Effector memory CD4-positive, alpha-beta T cell (primary cell): ENCODE data around the gene CAPN11.

Experiments used
- DNase-seq, 3 donors: peaks; one replicate each; pipeline ENCODE4 v3.0.0-alpha.2; 2020
- H3K27ac ChIP-seq: 2 replicates; pipeline ENCODE4 v1.7.0; 2013; ENCODE audit warnings: mild to moderate bottlenecking, low read length, moderate library complexity; ENCODE audit not compliant: insufficient read depth, poor library complexity, severe bottlenecking
- H3K27me3 ChIP-seq: replicated peaks from 2 replicates; pipeline ENCODE4 v1.7.0; 2013; ENCODE audit warnings: mild to moderate bottlenecking, low read length; ENCODE audit not compliant: insufficient read depth, control insufficient read depth, poor library complexity, severe bottlenecking
- H3K36me3 ChIP-seq: 2 replicates; pipeline ENCODE4 v1.7.0; 2013; ENCODE audit warnings: mild to moderate bottlenecking, low read length, moderate library complexity; ENCODE audit not compliant: control insufficient read depth, insufficient read depth
- H3K4me1 ChIP-seq: 2 replicates; pipeline ENCODE4 v1.7.0; 2013; ENCODE audit warnings: low read length, mild to moderate bottlenecking; ENCODE audit not compliant: control insufficient read depth, insufficient read depth, poor library complexity, severe bottlenecking
- H3K4me3 ChIP-seq: 2 replicates; pipeline ENCODE4 v1.7.0; 2013; ENCODE audit warnings: low read length, low read depth, mild to moderate bottlenecking; ENCODE audit not compliant: insufficient read depth, poor library complexity, severe bottlenecking
- H3K9me3 ChIP-seq: 2 replicates; pipeline ENCODE4 v1.7.0; 2013; ENCODE audit warnings: mild to moderate bottlenecking, low read length, moderate library complexity; ENCODE audit not compliant: control insufficient read depth

The CAPN11 gene

GRCh38 chr6:44220913-44221290 lies 62.3 kb downstream of the CAPN11 start:
- Histone ChIP-seq H3K9me3 (no peaks in the 10 kb centered on the region), H3K27me3 (peaks cover 4% of the 10 kb centered on the region), H3K4me1 (peaks cover 18% of the 10 kb centered on the region), H3K36me3 (no peaks in the 10 kb centered on the region), H3K27ac (no peak overlapping the region), H3K4me3 (no peak overlapping the region)
- no peak for DNase-seq

GRCh38 chr6:44221291-44221960 lies 62.8 kb downstream of the CAPN11 start:
- H3K9me3 ChIP-seq, result no peaks in the 10 kb centered on the region
- H3K36me3 ChIP-seq, result no peaks in the 10 kb centered on the region
- H3K4me1 ChIP-seq, result peaks cover 18% of the 10 kb centered on the region
- H3K27me3 ChIP-seq, result peaks cover 4% of the 10 kb centered on the region
- H3K4me3 ChIP-seq, result no peak overlapping the region
- peak; percentile 45 to 66 (median 53) for DNase-seq
- no peak overlapping the region for H3K27ac ChIP-seq

DNA sequence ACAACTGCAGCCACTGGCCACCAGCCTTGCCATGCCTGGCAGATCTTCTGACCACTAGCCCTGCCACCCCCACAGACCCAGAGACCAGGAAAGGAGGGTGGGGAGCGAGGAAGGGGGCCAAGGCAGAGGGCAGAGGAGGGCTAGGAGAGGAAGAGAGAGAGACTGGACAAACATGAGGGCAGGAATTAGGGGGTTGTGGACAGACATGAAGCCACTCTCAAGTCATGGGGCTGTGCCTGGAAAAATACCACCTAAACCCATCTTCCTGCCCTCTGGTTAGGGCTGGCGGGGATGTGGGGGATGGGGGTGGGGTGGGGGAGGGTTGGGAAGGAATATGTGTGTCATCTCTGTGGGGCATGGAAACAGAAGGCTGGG lies 63.3 kb downstream of the CAPN11 start:
- Histone ChIP-seq H3K4me3 (no peak overlapping the region), H3K9me3 (no peaks in the 10 kb centered on the region), H3K36me3 (no peaks in the 10 kb centered on the region), H3K27me3 (peaks cover 4% of the 10 kb centered on the region), H3K27ac (no peak overlapping the region), H3K4me1 (peaks cover 18% of the 10 kb centered on the region)
- no peak for DNase-seq

DNA sequence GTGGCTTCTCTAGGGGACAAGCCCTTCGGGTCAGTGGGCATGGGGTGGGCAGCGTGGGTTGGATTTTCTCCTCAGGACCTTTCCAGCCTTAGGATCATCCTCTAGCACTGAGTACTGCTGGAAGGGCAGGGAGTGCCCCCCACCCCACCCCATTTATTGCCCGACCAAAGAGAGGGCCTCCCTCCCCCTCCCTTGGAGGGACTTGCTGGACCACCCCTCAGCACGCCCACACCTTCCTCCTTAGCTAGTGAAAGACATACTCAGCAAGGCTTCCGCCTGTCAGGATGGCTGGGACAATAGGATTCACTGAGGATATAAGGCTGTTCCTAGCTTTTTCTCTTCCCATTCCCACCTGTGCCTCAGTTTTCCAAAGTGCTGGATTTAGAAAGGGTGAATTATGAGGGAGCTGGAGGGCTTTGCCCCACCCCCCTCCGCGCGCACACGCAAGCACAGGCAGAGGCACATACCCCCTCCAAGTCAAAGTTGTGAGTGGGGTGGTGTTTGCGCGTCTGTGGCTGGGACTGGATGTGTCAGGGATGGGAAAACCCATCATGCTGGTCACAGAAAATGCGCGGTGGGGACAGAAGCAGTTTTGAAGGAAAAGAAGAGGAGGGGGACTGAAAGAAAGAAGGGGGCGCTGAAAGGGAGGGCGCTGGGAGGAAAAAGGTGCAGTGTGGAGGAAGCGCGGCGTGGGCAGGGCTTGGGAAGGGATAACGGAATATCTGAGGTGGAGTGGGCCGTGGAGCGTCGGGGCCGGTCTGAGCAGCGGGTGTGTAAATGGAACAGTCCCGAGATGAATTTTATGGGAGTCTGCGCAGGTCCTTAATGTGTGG lies 64.1 kb downstream of the CAPN11 start:
- Histone ChIP-seq H3K4me1 (peaks cover 18% of the 10 kb centered on the region), H3K9me3 (no peaks in the 10 kb centered on the region), H3K4me3 (peak overlapping the region; percentile 48), H3K27me3 (peaks cover 4% of the 10 kb centered on the region), H3K36me3 (no peaks in the 10 kb centered on the region), H3K27ac (peak overlapping the region; percentile 41)
- no peak for DNase-seq

DNA sequence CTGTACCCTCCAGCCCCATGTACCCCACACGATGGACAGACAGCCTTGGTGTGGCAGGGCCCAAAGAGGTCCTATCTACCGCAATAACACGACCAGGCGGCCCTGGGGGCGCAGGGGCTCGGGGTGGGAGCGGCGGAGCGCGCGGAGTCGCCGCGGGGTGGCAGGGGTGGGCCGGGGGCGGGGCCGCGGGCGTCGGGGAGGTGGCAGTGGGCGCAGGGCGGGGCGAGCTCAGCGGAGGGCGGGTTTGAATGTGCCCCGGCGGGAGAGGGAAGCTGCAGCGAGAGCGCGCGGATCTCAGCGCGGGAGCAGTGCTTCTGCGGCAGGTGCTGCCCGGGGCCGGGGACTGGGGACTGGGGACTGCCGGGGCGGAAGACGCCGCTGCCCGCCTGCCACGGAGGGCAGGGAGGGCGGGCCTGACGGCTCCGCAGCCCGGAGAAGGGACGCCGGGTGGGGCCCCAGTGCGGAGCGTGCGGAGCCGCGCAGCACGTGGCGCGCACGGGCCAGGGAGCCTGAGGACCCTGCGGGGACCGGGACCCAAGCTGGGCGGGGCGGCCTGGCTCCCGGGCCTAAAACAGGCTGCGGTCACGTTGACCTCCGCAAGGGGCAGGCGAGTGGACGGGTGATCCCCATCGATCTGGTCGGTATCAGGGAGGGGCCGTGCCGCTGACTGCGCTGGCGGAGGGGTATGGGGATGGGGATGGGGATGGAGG lies 64.9 kb downstream of the CAPN11 start, which contains the start of gene SLC29A1:
TSS of gene SLC29A1 (plus strand) at position 277 of the 710 bp plus-strand sequence. CDS start 3,719 bp downstream, outside the sequence.
- H3K4me3 ChIP-seq, result peak within 1 kb of the TSS; percentile 66
- H3K4me1 ChIP-seq, result peaks cover 18% of the 10 kb centered on the region
- no peaks in the 10 kb centered on the region for H3K9me3 ChIP-seq
- peaks cover 4% of the 10 kb centered on the region for H3K27me3 ChIP-seq
- peak within 1 kb of the TSS; percentile 41 for H3K27ac ChIP-seq
- DNase-seq, result peak; percentile 70 to 75 (median 74)
- no peaks in the 10 kb centered on the region for H3K36me3 ChIP-seq

GRCh38 chr6:44224029-44224964 lies 65.7 kb downstream of the CAPN11 start:
- DNase-seq, result no peak
- Histone ChIP-seq H3K4me3 (peak overlapping the region; percentile 66), H3K27me3 (peaks cover 4% of the 10 kb centered on the region), H3K36me3 (no peaks in the 10 kb centered on the region), H3K9me3 (no peaks in the 10 kb centered on the region), H3K27ac (no peak overlapping the region), H3K4me1 (peaks cover 14% of the 10 kb centered on the region)

DNA sequence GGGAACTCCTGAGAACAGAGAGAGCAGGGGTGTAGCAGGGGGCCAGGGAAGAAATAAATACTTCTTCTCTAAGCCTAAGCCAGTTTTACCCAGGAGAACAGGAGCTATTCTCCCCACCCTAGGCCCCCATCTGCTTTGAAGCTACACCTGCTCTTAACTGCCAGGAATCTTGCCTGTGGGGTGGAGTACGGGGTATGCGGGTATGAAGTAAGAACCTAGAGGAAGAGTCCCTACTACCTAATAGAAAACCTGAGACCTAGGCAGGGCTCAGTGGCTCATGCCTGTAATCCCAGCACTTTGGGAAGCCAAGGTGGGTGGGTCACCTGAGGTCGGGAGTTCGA lies 66.3 kb downstream of the CAPN11 start:
- Histone ChIP-seq H3K4me3 (no peak overlapping the region), H3K4me1 (peaks cover 11% of the 10 kb centered on the region)

DNA sequence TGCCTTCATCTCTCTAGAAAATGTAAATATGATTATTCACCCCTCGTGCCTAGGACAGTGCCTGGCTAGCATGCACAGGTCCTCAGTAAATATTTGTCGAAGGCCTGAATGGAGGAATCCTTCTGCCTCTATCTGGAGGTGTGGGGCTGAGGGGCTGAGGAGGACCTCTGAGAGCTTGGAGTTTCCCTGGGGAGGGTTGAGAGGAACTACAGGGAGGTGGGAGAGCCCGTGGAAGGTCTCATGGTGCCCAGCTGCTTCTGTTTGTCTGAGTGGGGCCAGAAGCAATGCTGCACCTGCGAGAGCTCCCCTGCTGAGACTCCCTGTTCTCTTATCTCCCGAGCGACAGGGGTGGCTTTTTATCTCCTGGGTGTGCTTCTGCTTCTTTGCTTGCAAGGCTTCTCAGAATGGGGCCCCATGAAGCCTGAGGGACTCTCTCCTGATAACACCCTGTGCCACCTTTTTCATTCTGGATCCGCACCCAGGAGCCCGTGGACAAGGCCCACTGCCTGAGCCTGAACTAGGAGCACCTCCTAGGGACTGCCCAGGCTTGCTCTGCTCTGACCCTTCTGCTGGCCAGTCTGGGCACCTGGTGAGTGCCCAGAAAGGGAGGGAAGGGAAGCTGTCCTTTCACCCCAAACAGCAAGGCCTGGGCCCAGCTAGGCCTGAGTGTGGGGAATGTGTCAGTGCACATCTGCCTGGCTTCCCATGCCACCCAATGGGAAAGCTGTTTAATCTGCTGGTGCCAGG lies 67.1 kb downstream of the CAPN11 start:
- Histone ChIP-seq H3K27me3 (no peaks in the 10 kb centered on the region), H3K27ac (no peak overlapping the region), H3K9me3 (no peaks in the 10 kb centered on the region), H3K4me1 (peaks cover 11% of the 10 kb centered on the region), H3K4me3 (no peak overlapping the region), H3K36me3 (no peaks in the 10 kb centered on the region)
- no peak for DNase-seq

More for the DNA sequence above, 66.3 kb downstream of the CAPN11 start:
- H3K36me3 ChIP-seq, result no peaks in the 10 kb centered on the region
- peaks cover 2% of the 10 kb centered on the region for H3K27me3 ChIP-seq
- DNase-seq, result no peak
- no peaks in the 10 kb centered on the region for H3K9me3 ChIP-seq
- H3K27ac ChIP-seq, result no peak overlapping the region
